ENCODE results near the gene SHANK1. TPM values are rescaled to one million over a fixed set of nuclear protein-coding genes. Genes with fewer than 3 reads are reported as not detected.

Gene SHANK1
- total RNA-seq, 2 experiments from 2014 or later, result not detected

DNA sequence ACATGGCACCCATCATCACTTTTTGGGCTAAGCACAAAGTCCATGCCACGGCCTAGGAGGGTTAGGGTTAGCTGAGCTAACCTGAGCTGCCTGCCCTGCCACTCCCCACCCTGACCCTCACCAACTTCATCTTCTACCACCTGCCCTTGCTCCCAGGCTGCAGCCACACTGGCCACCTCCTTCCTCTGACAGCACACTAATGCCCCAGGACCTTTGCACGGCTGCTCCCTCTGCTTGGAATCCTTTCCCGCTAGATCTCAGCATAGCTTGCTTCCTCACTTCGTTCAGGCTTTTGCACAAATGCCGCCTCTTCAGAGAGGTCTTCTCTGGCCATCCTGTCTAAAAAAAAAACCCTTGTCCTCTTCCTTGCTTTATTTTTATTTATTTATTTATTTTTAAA lies 13.2 kb downstream of the SHANK1 start:
- no peaks in the 10 kb centered on the region for H3K9me3 Mint-ChIP-seq (ENCODE audit: insufficient read depth)
- no peak overlapping the region for H3K27ac Mint-ChIP-seq
- ChIA-PET CTCF (interaction anchor here (1.3 to 2.3 kb wide), 3 partner anchors 18 to 78 kb away, joined by 6 to 9 read pairs (median 7); no protein-coding TSS in a partner anchor), POLR2A (no interaction called here)
- no peak for ATAC-seq
- no peaks in the 10 kb centered on the region for H3K36me3 Mint-ChIP-seq (ENCODE audit: low read depth)
- no peak overlapping the region for H3K4me3 Mint-ChIP-seq
- H3K4me1 Mint-ChIP-seq (ENCODE audit: low read depth), result peaks cover 5% of the 10 kb centered on the region
- peaks cover 16% of the 10 kb centered on the region for H3K27me3 Mint-ChIP-seq (ENCODE audit: low read depth)
- no peak for DNase-seq

- H3K4me1 Mint-ChIP-seq (ENCODE audit: low read depth), result peaks cover 5% of the 10 kb centered on the region
- no peaks in the 10 kb centered on the region for H3K36me3 Mint-ChIP-seq (ENCODE audit: low read depth)
- no peaks in the 10 kb centered on the region for H3K9me3 Mint-ChIP-seq (ENCODE audit: insufficient read depth)
- peak; percentile 72 for ATAC-seq
- no peak overlapping the region for H3K4me3 Mint-ChIP-seq
- H3K27ac Mint-ChIP-seq, result no peak overlapping the region
- ChIA-PET POLR2A (no interaction called here), CTCF (interaction anchor here (0.9 to 2.3 kb wide), 5 partner anchors 10 to 78 kb away, joined by 3 to 9 read pairs (median 6); no protein-coding TSS in a partner anchor)
- H3K27me3 Mint-ChIP-seq (ENCODE audit: low read depth), result peaks cover 16% of the 10 kb centered on the region
- peak; percentile 53 for DNase-seq
Observed at GRCh38 chr19:50705422-50706019, 14.1 kb downstream of the SHANK1 start.

DNA sequence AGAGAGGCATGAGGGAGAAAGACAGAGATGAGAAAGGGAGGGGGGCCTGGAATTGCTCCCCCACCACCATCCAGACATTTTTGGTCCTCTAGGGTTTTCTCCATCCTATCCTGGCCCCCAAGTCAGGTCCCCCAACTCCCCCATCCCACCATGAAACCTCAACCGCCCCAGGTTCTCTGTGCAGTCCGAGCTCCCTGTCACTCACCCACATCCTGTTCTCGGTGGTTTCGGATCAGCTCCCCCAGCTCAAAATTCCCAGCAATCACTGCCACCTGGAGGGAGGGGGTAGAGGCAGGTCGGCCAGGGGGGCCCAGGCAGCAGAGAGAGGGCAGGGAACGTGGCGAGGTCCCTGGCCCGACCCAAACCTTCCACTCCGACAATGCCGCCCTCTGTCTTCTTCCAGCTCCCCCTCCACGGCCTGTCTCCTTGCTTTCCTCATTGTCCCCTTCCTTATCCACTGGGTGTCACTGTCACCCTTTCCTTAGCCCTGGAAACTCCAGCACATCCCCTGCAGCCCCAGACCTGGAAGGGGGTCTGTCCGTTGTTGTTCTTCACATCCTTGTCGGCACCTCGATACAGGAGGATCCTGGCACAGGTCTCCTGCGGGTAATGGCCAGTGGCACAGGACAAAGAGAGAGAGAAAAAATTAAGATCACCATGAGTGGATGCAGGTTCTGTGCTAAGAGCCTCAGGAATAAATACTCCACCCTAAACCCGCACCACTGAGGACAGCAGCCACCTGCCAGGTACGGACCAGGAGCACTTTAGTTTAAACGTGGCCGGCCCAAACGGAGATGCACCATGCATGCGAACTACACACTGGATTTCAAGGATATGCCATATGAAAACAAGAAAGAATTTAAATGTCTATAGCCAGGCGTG lies 15.4 kb downstream of the SHANK1 start:
- H3K36me3 Mint-ChIP-seq (ENCODE audit: low read depth), result no peaks in the 10 kb centered on the region
- H3K27me3 Mint-ChIP-seq (ENCODE audit: low read depth), result peaks cover 16% of the 10 kb centered on the region
- no peak for ATAC-seq
- no peak for DNase-seq
- no peaks in the 10 kb centered on the region for H3K9me3 Mint-ChIP-seq (ENCODE audit: insufficient read depth)
- no peak overlapping the region for H3K4me3 Mint-ChIP-seq
- H3K4me1 Mint-ChIP-seq (ENCODE audit: low read depth), result peaks cover 5% of the 10 kb centered on the region
- H3K27ac Mint-ChIP-seq, result no peak overlapping the region
- ChIA-PET POLR2A (interaction anchor here (0.5 kb wide), 1 partner anchor 227 kb away, joined by 3 read pairs; no protein-coding TSS in a partner anchor), CTCF (interaction anchor here (0.6 to 2.3 kb wide), 4 partner anchors 12 to 218 kb away, joined by 3 to 9 read pairs (median 3); no protein-coding TSS in a partner anchor)

DNA sequence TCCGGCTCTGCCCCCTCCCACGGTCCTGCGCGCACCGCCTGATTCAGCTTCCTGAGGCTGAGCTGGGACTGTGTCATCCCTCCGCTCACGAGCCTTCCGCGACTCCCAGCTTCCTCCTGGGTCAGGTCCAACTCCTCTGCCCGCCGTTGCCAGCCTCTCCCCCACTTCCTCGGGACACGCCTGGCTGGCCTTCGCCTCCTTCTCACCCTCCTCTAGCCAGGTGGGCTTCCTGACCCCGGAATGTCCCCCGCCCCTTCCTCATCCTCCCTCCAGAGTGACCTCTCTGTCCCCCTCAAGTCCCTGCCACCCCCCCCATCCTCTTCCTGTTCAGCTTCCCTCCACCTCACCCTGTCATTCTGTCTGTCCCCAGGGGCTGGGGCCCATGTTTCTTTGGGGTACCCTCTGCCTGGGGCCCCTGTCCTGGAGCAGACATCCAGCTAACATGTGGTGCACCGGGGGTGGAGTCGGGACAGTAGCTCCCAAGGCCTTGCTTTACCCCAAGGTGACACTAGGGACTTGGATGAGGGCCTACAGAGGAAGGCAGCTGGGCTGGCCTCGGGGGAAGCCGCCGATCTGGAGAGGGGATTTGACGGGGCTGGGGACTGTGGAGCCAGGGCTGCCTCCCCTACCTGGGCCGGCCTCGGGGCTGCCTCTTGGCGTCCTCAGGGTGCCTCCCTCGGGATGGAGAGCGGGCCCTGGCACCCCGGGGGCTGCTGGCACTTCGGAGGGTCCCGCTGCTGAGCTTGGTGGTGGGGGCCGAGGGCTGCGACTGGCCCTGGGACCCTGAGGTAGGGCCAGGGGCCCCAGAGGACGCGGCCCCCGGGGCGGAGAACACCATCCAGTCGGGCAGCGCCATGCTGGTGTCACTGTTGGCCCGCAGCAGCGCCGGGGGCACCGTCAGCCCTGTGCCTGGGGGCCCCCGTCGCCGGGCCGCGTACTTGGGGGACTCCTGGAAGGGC lies 16.5 kb downstream of the SHANK1 start:
- Mint-ChIP-seq H3K36me3 (ENCODE audit: low read depth) (no peaks in the 10 kb centered on the region), H3K27ac (no peak overlapping the region), H3K4me1 (ENCODE audit: low read depth) (peaks cover 5% of the 10 kb centered on the region), H3K27me3 (ENCODE audit: low read depth) (peaks cover 16% of the 10 kb centered on the region), H3K9me3 (ENCODE audit: insufficient read depth) (no peaks in the 10 kb centered on the region), H3K4me3 (no peak overlapping the region)
- ATAC-seq (no peak), DNase-seq (no peak)
- ChIA-PET CTCF (interaction anchor here (0.6 to 1.5 kb wide), 2 partner anchors 79 to 219 kb away, joined by 3 read pairs; no protein-coding TSS in a partner anchor), POLR2A (interaction anchor here (0.5 kb wide), 1 partner anchor 226 kb away, joined by 3 read pairs; no protein-coding TSS in a partner anchor)

GRCh38 chr19:50702158-50702870 lies 17.3 kb downstream of the SHANK1 start:
- H3K9me3 Mint-ChIP-seq (ENCODE audit: insufficient read depth), result no peaks in the 10 kb centered on the region
- DNase-seq (no peak), ATAC-seq (no peak)
- H3K27ac Mint-ChIP-seq, result no peak overlapping the region
- ChIA-PET CTCF (interaction anchor here (1.5 kb wide), 1 partner anchor 220 kb away, joined by 3 read pairs; no protein-coding TSS in a partner anchor), POLR2A (no interaction called here)
- H3K27me3 Mint-ChIP-seq (ENCODE audit: low read depth), result peaks cover 14% of the 10 kb centered on the region
- no peaks in the 10 kb centered on the region for H3K36me3 Mint-ChIP-seq (ENCODE audit: low read depth)
- H3K4me3 Mint-ChIP-seq, result no peak overlapping the region
- H3K4me1 Mint-ChIP-seq (ENCODE audit: low read depth), result peaks cover 5% of the 10 kb centered on the region

GRCh38 chr19:50701367-50701985 lies 18.1 kb downstream of the SHANK1 start:
- no peak for ATAC-seq
- Mint-ChIP-seq H3K9me3 (ENCODE audit: insufficient read depth) (no peaks in the 10 kb centered on the region), H3K4me1 (ENCODE audit: low read depth) (peaks cover 5% of the 10 kb centered on the region), H3K4me3 (no peak overlapping the region), H3K27ac (no peak overlapping the region), H3K36me3 (ENCODE audit: low read depth) (no peaks in the 10 kb centered on the region), H3K27me3 (ENCODE audit: low read depth) (peaks cover 15% of the 10 kb centered on the region)
- POLR2A ChIA-PET, result no interaction called here
- no peak for DNase-seq
- CTCF ChIA-PET, result no interaction called here

- Mint-ChIP-seq H3K27ac (no peak overlapping the region), H3K4me1 (ENCODE audit: low read depth) (no peaks in the 10 kb centered on the region), H3K27me3 (ENCODE audit: low read depth) (peaks cover 25% of the 10 kb centered on the region), H3K36me3 (ENCODE audit: low read depth) (no peaks in the 10 kb centered on the region), H3K4me3 (no peak overlapping the region), H3K9me3 (ENCODE audit: insufficient read depth) (no peaks in the 10 kb centered on the region)
- no peak for DNase-seq
- ATAC-seq, result no peak
- CTCF ChIA-PET, result interaction anchor here (1.2 kb wide), 1 partner anchor 28 kb away, joined by 4 read pairs; no protein-coding TSS in a partner anchor
- POLR2A ChIA-PET, result no interaction called here
Observed at GRCh38 chr19:50697414-50698124, 22.0 kb downstream of the SHANK1 start.

- ATAC-seq (no peak), DNase-seq (no peak)
- Mint-ChIP-seq H3K27ac (no peak overlapping the region), H3K9me3 (ENCODE audit: insufficient read depth) (no peaks in the 10 kb centered on the region), H3K36me3 (ENCODE audit: low read depth) (no peaks in the 10 kb centered on the region), H3K4me3 (no peak overlapping the region), H3K27me3 (ENCODE audit: low read depth) (peaks cover 27% of the 10 kb centered on the region), H3K4me1 (ENCODE audit: low read depth) (no peaks in the 10 kb centered on the region)
- CTCF ChIA-PET, result no interaction called here
- POLR2A ChIA-PET, result no interaction called here
Observed at GRCh38 chr19:50696094-50696483, 23.5 kb downstream of the SHANK1 start.

DNA sequence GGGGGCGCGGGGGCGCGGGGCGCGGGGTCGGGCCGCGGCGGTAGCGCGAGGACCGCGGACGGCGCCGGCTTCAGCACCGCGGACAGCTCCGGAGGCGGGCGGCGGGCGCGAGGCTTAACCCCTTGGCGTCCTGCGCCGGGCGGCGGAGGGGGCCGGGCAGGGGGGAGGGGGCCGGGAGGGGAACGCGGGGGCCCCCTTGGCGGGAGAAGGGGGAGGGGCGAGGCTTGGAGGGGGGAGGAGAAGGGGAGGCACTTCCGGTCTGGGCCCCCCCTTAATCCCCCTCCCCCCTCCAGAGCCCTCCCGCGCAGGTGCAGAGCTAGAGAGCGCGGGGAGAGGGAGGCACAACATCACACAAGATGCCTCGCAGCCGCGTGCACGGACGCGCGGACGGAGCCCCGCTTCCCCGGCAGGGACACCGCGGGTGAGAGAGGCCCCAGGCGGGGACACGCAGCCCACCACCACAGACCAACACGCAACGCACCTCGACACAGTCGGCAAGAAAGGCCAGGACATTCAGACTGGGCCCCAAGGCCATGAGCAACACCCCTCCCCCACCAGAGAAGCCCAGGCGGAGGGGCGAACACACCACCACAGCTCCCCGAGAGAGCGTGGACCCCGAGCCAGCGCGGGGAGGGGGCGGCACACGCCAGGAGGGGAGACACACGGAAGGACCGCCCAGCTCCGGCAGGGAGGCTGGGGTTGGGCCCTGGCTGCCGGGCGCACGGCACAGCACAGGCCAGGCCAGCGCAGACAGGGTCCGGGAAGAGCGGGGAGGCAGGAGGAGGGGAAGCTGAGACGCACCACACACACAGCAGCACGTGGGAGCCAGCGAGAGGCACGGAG lies 24.1 kb downstream of the SHANK1 start:
- Mint-ChIP-seq H3K36me3 (ENCODE audit: low read depth) (no peaks in the 10 kb centered on the region), H3K27me3 (ENCODE audit: low read depth) (peaks cover 27% of the 10 kb centered on the region), H3K4me1 (ENCODE audit: low read depth) (no peaks in the 10 kb centered on the region), H3K9me3 (ENCODE audit: insufficient read depth) (no peaks in the 10 kb centered on the region), H3K4me3 (no peak overlapping the region), H3K27ac (no peak overlapping the region)
- ATAC-seq, result peak; percentile 57
- ChIA-PET CTCF (no interaction called here), POLR2A (no interaction called here)
- peak; percentile 49 for DNase-seq

GRCh38 chr19:50694815-50695145 lies 24.8 kb downstream of the SHANK1 start:
- no peak overlapping the region for H3K4me3 Mint-ChIP-seq
- no peaks in the 10 kb centered on the region for H3K4me1 Mint-ChIP-seq (ENCODE audit: low read depth)
- H3K27ac Mint-ChIP-seq, result no peak overlapping the region
- CTCF ChIA-PET, result no interaction called here
- DNase-seq, result no peak
- no peaks in the 10 kb centered on the region for H3K9me3 Mint-ChIP-seq (ENCODE audit: insufficient read depth)
- no peaks in the 10 kb centered on the region for H3K36me3 Mint-ChIP-seq (ENCODE audit: low read depth)
- H3K27me3 Mint-ChIP-seq (ENCODE audit: low read depth), result peaks cover 27% of the 10 kb centered on the region
- ATAC-seq, result peak; percentile 17
- POLR2A ChIA-PET, result no interaction called here
